A549 (cell line): ENCODE measurements around the gene ETF1.

Source experiments
- BCL3 ChIP-seq: fragments of >200 bp; sonication (Bioruptor Twin); formaldehyde crosslinking; IDR thresholded peaks from 3 replicates; pipeline ENCODE4 v1.6.1; 2016
- EHMT2 ChIP-seq: fragments of 200-600 bp; sonication (generic); IDR thresholded peaks from 2 replicates; pipeline ENCODE4 v1.6.1; 2016; ENCODE audit warnings: antibody characterized with exemption, low read depth, mild to moderate bottlenecking, moderate library complexity
- EP300 ChIP-seq, 2 experiments: fragments of >200 bp; sonication (Bioruptor Twin); formaldehyde crosslinking; IDR thresholded peaks; 2 replicates in 1 of 2; 3 replicates in 1 of 2; pipeline ENCODE4 v1.6.1; 2016 to 2017
- JUN ChIP-seq, 2 experiments: fragments of >200 bp; sonication (Bioruptor Twin); formaldehyde crosslinking; IDR thresholded peaks; 2 replicates in 1 of 2; 3 replicates in 1 of 2; pipeline ENCODE4 v1.6.1; 2016 to 2017
- MAX ChIP-seq: IDR thresholded peaks from 2 replicates; pipeline ENCODE4 v1.6.1; 2012
- NR3C1 ChIP-seq: fragments of >200 bp; sonication (Bioruptor Twin); formaldehyde crosslinking; IDR thresholded peaks from 3 replicates; pipeline ENCODE4 v1.6.1; 2017
- POLR2A ChIP-seq: IDR thresholded peaks from 2 replicates; pipeline ENCODE4 v1.6.1; 2012; ENCODE audit warnings: mild to moderate bottlenecking, low read length
- REST ChIP-seq: fragments of 200-600 bp; sonication (generic); IDR thresholded peaks from 2 replicates; pipeline ENCODE4 v1.6.1; 2016; ENCODE audit warnings: antibody characterized with exemption, mild to moderate bottlenecking, moderate library complexity
- RFX5 ChIP-seq: fragments of 450-650 bp; IDR thresholded peaks from 2 replicates; pipeline ENCODE4 v1.7.1; 2014; ENCODE audit warnings: antibody characterized with exemption, mild to moderate bottlenecking, moderate library complexity
- SMC3 ChIP-seq: fragments of >200 bp; sonication (Bioruptor Twin); formaldehyde crosslinking; IDR thresholded peaks from 3 replicates; pipeline ENCODE4 v1.6.1; 2018; ENCODE audit warnings: inconsistent platforms
- ZSCAN20 ChIP-seq: fragments of 250-450 bp; sonication (Bioruptor Pico); IDR thresholded peaks from 2 replicates; pipeline ENCODE4 v1.8.0; 2022; ENCODE audit warnings: mild to moderate bottlenecking, moderate library complexity
- TF ChIP-seq, protein P1 (sequence below): fragments of >200 bp; sonication (Bioruptor Twin); formaldehyde crosslinking; IDR thresholded peaks from 3 replicates; pipeline ENCODE4 v1.5.1; 2016

GRCh38 chr5:138502521-138502920 lies 40.5 kb downstream of the ETF1 start:
- no peak for TF ChIP-seq SMC3
- no peak for TF ChIP-seq NR3C1
- TF ChIP-seq EP300 (IDR thresholded peaks at IDR 0.05) = no peak
- no peak for TF ChIP-seq MAX
- TF ChIP-seq, protein P1, sequence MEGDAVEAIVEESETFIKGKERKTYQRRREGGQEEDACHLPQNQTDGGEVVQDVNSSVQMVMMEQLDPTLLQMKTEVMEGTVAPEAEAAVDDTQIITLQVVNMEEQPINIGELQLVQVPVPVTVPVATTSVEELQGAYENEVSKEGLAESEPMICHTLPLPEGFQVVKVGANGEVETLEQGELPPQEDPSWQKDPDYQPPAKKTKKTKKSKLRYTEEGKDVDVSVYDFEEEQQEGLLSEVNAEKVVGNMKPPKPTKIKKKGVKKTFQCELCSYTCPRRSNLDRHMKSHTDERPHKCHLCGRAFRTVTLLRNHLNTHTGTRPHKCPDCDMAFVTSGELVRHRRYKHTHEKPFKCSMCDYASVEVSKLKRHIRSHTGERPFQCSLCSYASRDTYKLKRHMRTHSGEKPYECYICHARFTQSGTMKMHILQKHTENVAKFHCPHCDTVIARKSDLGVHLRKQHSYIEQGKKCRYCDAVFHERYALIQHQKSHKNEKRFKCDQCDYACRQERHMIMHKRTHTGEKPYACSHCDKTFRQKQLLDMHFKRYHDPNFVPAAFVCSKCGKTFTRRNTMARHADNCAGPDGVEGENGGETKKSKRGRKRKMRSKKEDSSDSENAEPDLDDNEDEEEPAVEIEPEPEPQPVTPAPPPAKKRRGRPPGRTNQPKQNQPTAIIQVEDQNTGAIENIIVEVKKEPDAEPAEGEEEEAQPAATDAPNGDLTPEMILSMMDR = no peak
- TF ChIP-seq BCL3 = no peak
- TF ChIP-seq POLR2A = no peak
- no peak for TF ChIP-seq RFX5
- TF ChIP-seq JUN (IDR thresholded peaks at IDR 0.05) = no peak
- no peak for TF ChIP-seq REST
- no peak for TF ChIP-seq EHMT2
- TF ChIP-seq ZSCAN20 (CRISPR knock-in tag) = no peak
